Body of pancreas (tissue), 4 donors: Measurements from ENCODE around the gene EPHA4. TPM values are rescaled to one million over a fixed set of nuclear protein-coding genes. Genes with fewer than 3 reads are reported as not detected.

Experiments
- ATAC-seq: fragments of 150-250 bp; one replicate; pipeline ENCODE4 v1.9.1; 2016
- DNase-seq, 4 donors: peaks; one replicate each; pipeline ENCODE4 v3.0.0-alpha.2; 2019
- H3K27ac ChIP-seq, 4 donors: fragments of 200-600 bp; sonication (generic); 1 replicate in 3 of 4; 2 replicates in 1 of 4; pipeline versions ENCODE4 v1.5.1 to v1.6.1; 2016 to 2019; ENCODE audit warnings: mild to moderate bottlenecking in 1 of 4, mixed read lengths in 1 of 4, moderate library complexity in 1 of 4
- H3K27me3 ChIP-seq, 2 donors: fragments of 200-600 bp; sonication (generic); one replicate each; pipeline ENCODE4 v1.6.0; 2016; ENCODE audit warnings: mild to moderate bottlenecking in 1 of 2
- H3K36me3 ChIP-seq, 2 donors: fragments of 200-600 bp; sonication (generic); replicated peaks in 1 of 2; 2 replicates each; pipeline ENCODE4 v1.5.1; 2016; ENCODE audit warnings: low read depth in 2 of 2; ENCODE audit not compliant: insufficient read depth in 1 of 2
- H3K4me1 ChIP-seq: fragments of 200-600 bp; sonication (generic); one replicate; pipeline ENCODE4 v1.6.0; 2016
- H3K4me3 ChIP-seq, 2 donors: fragments of 200-600 bp; sonication (generic); 1 replicate in 1 of 2; 2 replicates in 1 of 2; pipeline ENCODE4 v1.5.1; 2016 to 2019
- H3K9me3 ChIP-seq, 3 donors: fragments of 200-600 bp; sonication (generic); 1 replicate in 2 of 3; 2 replicates in 1 of 3; pipeline ENCODE4 v1.5.1; 2016
- CTCF ChIP-seq, 7 experiments: fragments of 450-650 bp in 4 of 7; fragments of 200-600 bp in 3 of 7; sonication (generic) in 3 of 7; IDR thresholded peaks; one replicate each; pipeline ENCODE4 v1.5.1; 2016 to 2019; ENCODE audit warnings: antibody characterized with exemption in 7 of 7
- POLR2A ChIP-seq, 3 donors: fragments of 450-650 bp; IDR thresholded peaks; one replicate each; pipeline ENCODE4 v1.6.1; 2016; ENCODE audit warnings: antibody characterized with exemption in 3 of 3, mild to moderate bottlenecking in 2 of 3
- WGBS, 2 donors: methylation state at CpG; one replicate each; pipeline ENCODE4 v1.1.5; 2017; 5-methylcytosine and 5-hydroxymethylcytosine counted together
- intact Hi-C: fragments of 100-400 bp; cut with DNase I; formaldehyde crosslinking; loops from one replicate; pipeline ENCODE4 v1.15.1; 2023
- total RNA-seq, 2 donors: library from RNA; depleted of rRNA; stranded (reverse); fragments of >200 nt; gene quantifications; one replicate each; pipeline ENCODE4 v1.1.0, GENCODE V29; 2016

The EPHA4 gene
- total RNA-seq, 2 donors from 2014 or later, result 4.0 to 5.2 TPM

GRCh38 chr2:221449406-221449805, 122.7 kb downstream of the EPHA4 start:
- Histone ChIP-seq H3K27ac (no peak overlapping the region), H3K4me3 (no peak overlapping the region)

GRCh38 chr2:221448844-221449390, 123.2 kb downstream of the EPHA4 start:
- no peak for DNase-seq
- TF ChIP-seq CTCF (IDR thresholded peaks at IDR 0.05) (no peak), POLR2A (IDR thresholded peaks at IDR 0.05) (no peak)
- Histone ChIP-seq H3K36me3 (no peaks in the 10 kb centered on the region), H3K27ac (no peak overlapping the region), H3K4me1 (no peaks in the 10 kb centered on the region), H3K4me3 (no peak overlapping the region), H3K9me3 (no peaks in the 10 kb centered on the region), H3K27me3 (no peaks in the 10 kb centered on the region)
- WGBS, 2 donors, result 55 to 56% methylated on average over 4 of the region's 4 CpGs
- intact Hi-C loops, result no loop called here
- ATAC-seq, result no peak

More at GRCh38 chr2:221449406-221449805, 122.7 kb downstream of the EPHA4 start:
- Histone ChIP-seq H3K9me3 (no peaks in the 10 kb centered on the region), H3K4me1 (no peaks in the 10 kb centered on the region), H3K36me3 (no peaks in the 10 kb centered on the region), H3K27me3 (no peaks in the 10 kb centered on the region)
- 59 to 74% methylated on average over 4 of the region's 4 CpGs for WGBS, 2 donors
- DNase-seq (no peak), ATAC-seq (no peak)
- TF ChIP-seq POLR2A (IDR thresholded peaks at IDR 0.05) (no peak), CTCF (IDR thresholded peaks at IDR 0.05) (no peak)
- intact Hi-C loops, result no loop called here

GRCh38 chr2:221448057-221448843, 123.9 kb downstream of the EPHA4 start:
- H3K9me3 ChIP-seq, result no peaks in the 10 kb centered on the region
- no peaks in the 10 kb centered on the region for H3K27me3 ChIP-seq
- ATAC-seq, result no peak
- WGBS, 2 donors, result 57 to 68% methylated on average over 8 of the region's 8 CpGs
- no peaks in the 10 kb centered on the region for H3K4me1 ChIP-seq
- no peaks in the 10 kb centered on the region for H3K36me3 ChIP-seq
- H3K4me3 ChIP-seq, result no peak overlapping the region
- no peak for TF ChIP-seq POLR2A (IDR thresholded peaks at IDR 0.05)
- no peak for TF ChIP-seq CTCF (IDR thresholded peaks at IDR 0.05)
- intact Hi-C loops, result no loop called here
- DNase-seq, result no peak
- no peak overlapping the region for H3K27ac ChIP-seq

GRCh38 chr2:221447310-221447709, 124.8 kb downstream of the EPHA4 start:
- H3K27me3 ChIP-seq, result no peaks in the 10 kb centered on the region
- WGBS, 2 donors, result 56 to 65% methylated on average over 6 of the region's 6 CpGs
- intact Hi-C loops, result no loop called here
- H3K9me3 ChIP-seq, result no peaks in the 10 kb centered on the region
- TF ChIP-seq CTCF (IDR thresholded peaks at IDR 0.05) (no peak), POLR2A (IDR thresholded peaks at IDR 0.05) (no peak)
- H3K27ac ChIP-seq, result no peak overlapping the region
- no peak overlapping the region for H3K4me3 ChIP-seq
- no peaks in the 10 kb centered on the region for H3K4me1 ChIP-seq
- no peak for DNase-seq
- no peaks in the 10 kb centered on the region for H3K36me3 ChIP-seq
- ATAC-seq, result no peak

GRCh38 chr2:221446140-221446539, 126.0 kb downstream of the EPHA4 start:
- H3K9me3 ChIP-seq, result no peaks in the 10 kb centered on the region
- no peaks in the 10 kb centered on the region for H3K4me1 ChIP-seq
- H3K36me3 ChIP-seq, result no peaks in the 10 kb centered on the region
- WGBS, 2 donors, result 97 to 98% methylated on average over 2 of the region's 2 CpGs
- no peak for TF ChIP-seq POLR2A (IDR thresholded peaks at IDR 0.05)
- TF ChIP-seq CTCF (IDR thresholded peaks at IDR 0.05), result no peak
- no peaks in the 10 kb centered on the region for H3K27me3 ChIP-seq
- H3K27ac ChIP-seq, result no peak overlapping the region
- H3K4me3 ChIP-seq, result no peak overlapping the region
- ATAC-seq, result no peak
- intact Hi-C loops, result no loop called here
- no peak for DNase-seq
